H1 (cell line): Measurements from ENCODE around the gene CDH9. TPM values are rescaled to one million over a fixed set of nuclear protein-coding genes. Genes with fewer than 3 reads are reported as not detected.

Experiments
- CTCF ChIA-PET: fragments of 300-600 bp; sonication (Branson Sonifier 250); formaldehyde crosslinking; loops from one replicate; lab custom pipeline; 2021; ENCODE audit not compliant: partially characterized antibody; lab: Charles Lee
- POLR2A ChIA-PET: fragments of 300-600 bp; sonication (Branson Sonifier 250); formaldehyde crosslinking; loops from one replicate; lab custom pipeline; 2021; ENCODE audit warnings: inconsistent platforms; ENCODE audit not compliant: partially characterized antibody; lab: Charles Lee
- DNase-seq, 2 experiments: peaks; one replicate each; pipeline versions ENCODE4 v3.0.0 to v3.0.0-alpha.2; 2010 to 2022; ENCODE audit warnings: low spot score in 2 of 2, low read depth in 1 of 2, mixed read lengths in 1 of 2
- FAIRE-seq: peaks from 2 replicates; lab custom pipeline; 2011; peaks lifted over from hg19 to GRCh38; lab: Jason Lieb, UNC
- H2AFZ ChIP-seq: 2 replicates; pipeline ENCODE4 v1.8.1; 2012; ENCODE audit warnings: low read length, inconsistent platforms
- H2AK5ac ChIP-seq: 2 replicates; pipeline ENCODE4 v1.6.1; 2013; ENCODE audit warnings: low read depth, low read length
- H2BK120ac ChIP-seq: replicated peaks from 2 replicates; pipeline ENCODE3; 2013; ENCODE audit warnings: low read depth, low read length, inconsistent platforms
- H2BK12ac ChIP-seq: 2 replicates; pipeline ENCODE4 v1.6.1; 2013; ENCODE audit warnings: low read depth, low read length
- H2BK15ac ChIP-seq: 2 replicates; pipeline ENCODE4 v1.6.1; 2013; ENCODE audit warnings: low read length
- H2BK20ac ChIP-seq: 2 replicates; pipeline ENCODE4 v1.6.1; 2013; ENCODE audit warnings: low read length
- H2BK5ac ChIP-seq: 2 replicates; pipeline ENCODE4 v1.6.1; 2013; ENCODE audit warnings: low read depth, low read length
- H3K14ac ChIP-seq: 2 replicates; pipeline ENCODE4 v1.6.1; 2013; ENCODE audit warnings: inconsistent platforms; ENCODE audit not compliant: insufficient read length
- H3K18ac ChIP-seq: 2 replicates; pipeline ENCODE4 v1.6.1; 2013; ENCODE audit warnings: low read length; ENCODE audit errors: extremely low read depth
- H3K23ac ChIP-seq: 2 replicates; pipeline ENCODE4 v1.6.1; 2013; ENCODE audit warnings: inconsistent platforms; ENCODE audit not compliant: insufficient read length
- H3K23me2 ChIP-seq: 2 replicates; pipeline ENCODE4 v1.6.1; 2013; ENCODE audit warnings: low read depth, low read length
- H3K27ac ChIP-seq: 2 replicates; pipeline ENCODE4 v1.6.1; 2011; ENCODE audit warnings: low read depth, low read length, inconsistent platforms
- H3K27me3 ChIP-seq, 4 experiments: replicated peaks in 1 of 4; 1 replicate in 1 of 4; 2 replicates in 3 of 4; pipeline versions ENCODE4 v1.6.1 to v1.8.1; 2011 to 2013; ENCODE audit warnings: low read length in 3 of 4, mild to moderate bottlenecking in 3 of 4, inconsistent platforms in 2 of 4, mixed read lengths in 2 of 4, moderate library complexity in 1 of 4; ENCODE audit not compliant: control insufficient read depth in 3 of 4, insufficient read depth in 3 of 4; ENCODE audit errors: extremely low read depth in 1 of 4
- H3K36me3 ChIP-seq, 4 experiments: 2 replicates each; pipeline versions ENCODE4 v1.6.1 to v1.8.1; 2011 to 2013; ENCODE audit warnings: mild to moderate bottlenecking in 4 of 4, low read length in 3 of 4, moderate library complexity in 2 of 4, control low read depth in 1 of 4, inconsistent platforms in 1 of 4; ENCODE audit not compliant: insufficient read depth in 4 of 4, control insufficient read depth in 2 of 4
- H3K4ac ChIP-seq: replicated peaks from 2 replicates; pipeline ENCODE3; 2013; ENCODE audit warnings: low read length, low read depth, mixed read lengths, inconsistent platforms; ENCODE audit not compliant: insufficient read length
- H3K4me1 ChIP-seq, 4 experiments: replicated peaks in 1 of 4; 1 replicate in 1 of 4; 2 replicates in 3 of 4; pipeline versions ENCODE4 v1.6.1 to v1.8.1; 2011 to 2013; ENCODE audit warnings: low read length in 3 of 4, inconsistent platforms in 2 of 4, mixed read lengths in 1 of 4; ENCODE audit not compliant: insufficient read depth in 4 of 4, control insufficient read depth in 3 of 4
- H3K4me2 ChIP-seq, 2 experiments: 2 replicates each; pipeline versions ENCODE4 v1.6.1 to v1.8.1; 2011 to 2013; ENCODE audit warnings: low read depth in 2 of 2, low read length in 2 of 2, control low read depth in 1 of 2, inconsistent platforms in 1 of 2, mild to moderate bottlenecking in 1 of 2; ENCODE audit not compliant: insufficient read depth in 1 of 2
- H3K4me3 ChIP-seq, 4 experiments: fragments of 200-600, 300-600 bp in 1 of 4; sonication (generic), shearing (Covaris generic), sonication (Bioruptor Twin) in 1 of 4; 2 replicates each; pipeline versions ENCODE4 v1.5.1 to v1.8.1; 2011 to 2016; ENCODE audit warnings: low read length in 4 of 4, low read depth in 3 of 4, control low read depth in 2 of 4, inconsistent platforms in 2 of 4, mild to moderate bottlenecking in 2 of 4, mixed read lengths in 1 of 4, moderate library complexity in 1 of 4; ENCODE audit not compliant: insufficient read depth in 2 of 4; ENCODE audit errors: extremely low read depth in 1 of 4
- H3K56ac ChIP-seq: replicated peaks from 2 replicates; pipeline ENCODE3; 2013; ENCODE audit warnings: low read depth, mild to moderate bottlenecking, mixed read lengths, low read length, inconsistent platforms; ENCODE audit not compliant: insufficient read length
- H3K79me1 ChIP-seq: 2 replicates; pipeline ENCODE4 v1.6.1; 2013; ENCODE audit warnings: low read depth, low read length, control low read depth
- H3K79me2 ChIP-seq, 2 experiments: 2 replicates each; pipeline versions ENCODE4 v1.6.1 to v1.8.1; 2012 to 2013; ENCODE audit warnings: low read length in 2 of 2, mild to moderate bottlenecking in 2 of 2, inconsistent platforms in 1 of 2; ENCODE audit not compliant: insufficient read depth in 2 of 2, control insufficient read depth in 1 of 2
- H3K9ac ChIP-seq, 4 experiments: replicated peaks in 1 of 4; 1 replicate in 1 of 4; 2 replicates in 3 of 4; pipeline versions ENCODE4 v1.6.1 to v1.8.1; 2011 to 2013; ENCODE audit warnings: low read depth in 3 of 4, low read length in 3 of 4, control low read depth in 2 of 4, mild to moderate bottlenecking in 2 of 4, moderate library complexity in 2 of 4, inconsistent platforms in 1 of 4; ENCODE audit errors: extremely low read depth in 1 of 4
- H3K9me3 ChIP-seq, 2 experiments: 2 replicates each; pipeline versions ENCODE4 v1.6.1 to v1.8.1; 2012 to 2013; ENCODE audit warnings: mild to moderate bottlenecking in 2 of 2, moderate library complexity in 2 of 2, control low read depth in 1 of 2, inconsistent platforms in 1 of 2, low read depth in 1 of 2, low read length in 1 of 2, mixed read lengths in 1 of 2; ENCODE audit not compliant: insufficient read depth in 2 of 2
- H4K20me1 ChIP-seq, 2 experiments: replicated peaks in 1 of 2; 2 replicates each; pipeline versions ENCODE3 to v1.8.1; 2011 to 2013; ENCODE audit warnings: inconsistent platforms in 2 of 2, low read length in 2 of 2, mild to moderate bottlenecking in 1 of 2; ENCODE audit not compliant: insufficient read depth in 2 of 2, control insufficient read depth in 1 of 2
- H4K5ac ChIP-seq: 2 replicates; pipeline ENCODE4 v1.6.1; 2013; ENCODE audit warnings: low read length, low read depth, mixed read lengths, inconsistent platforms; ENCODE audit not compliant: insufficient read length
- H4K8ac ChIP-seq: 2 replicates; pipeline ENCODE4 v1.8.0; 2013; ENCODE audit warnings: mild to moderate bottlenecking, moderate library complexity, low read length, inconsistent platforms; ENCODE audit not compliant: insufficient read depth; ENCODE audit errors: extremely low read depth
- H4K91ac ChIP-seq: replicated peaks from 2 replicates; pipeline ENCODE3; 2013; ENCODE audit warnings: low read length, mixed read lengths, inconsistent platforms; ENCODE audit not compliant: insufficient read length
- MAX ChIP-seq: IDR thresholded peaks from 2 replicates; pipeline ENCODE4 v1.6.1; 2012; ENCODE audit warnings: inconsistent platforms
- polyA plus RNA-seq, 7 experiments: library from polyadenylated mRNA; depleted of rRNA in 3 of 7; stranded (reverse) in 5 of 7; unstranded in 2 of 7; fragments of >200 nt in 5 of 7; fragments of 200-250 nt in 2 of 7; gene quantifications; 1 replicate in 5 of 7; 2 replicates in 1 of 7; 4 replicates in 1 of 7; pipeline versions ENCODE4 v1.2.1 to v1.2.3, GENCODE V29; 2011 to 2013; ENCODE audit warnings: missing spikeins in 2 of 7, mixed read lengths in 2 of 7
- total RNA-seq: library from RNA; stranded (reverse); fragmentation: NEBNext Ultra II Directional; extraction: Animal tissue kit (Norgen Biotek cat#: 25700); gene quantifications from 2 replicates; pipeline ENCODE4 v1.2.1, GENCODE V29; 2021

CDH9 gene
- total and polyA plus RNA-seq, 2 of the 8 experiments (the other 6 are each of a cell fraction or from before 2014, with no cell fraction given), result 0.54 to 1.0 TPM

DNA sequence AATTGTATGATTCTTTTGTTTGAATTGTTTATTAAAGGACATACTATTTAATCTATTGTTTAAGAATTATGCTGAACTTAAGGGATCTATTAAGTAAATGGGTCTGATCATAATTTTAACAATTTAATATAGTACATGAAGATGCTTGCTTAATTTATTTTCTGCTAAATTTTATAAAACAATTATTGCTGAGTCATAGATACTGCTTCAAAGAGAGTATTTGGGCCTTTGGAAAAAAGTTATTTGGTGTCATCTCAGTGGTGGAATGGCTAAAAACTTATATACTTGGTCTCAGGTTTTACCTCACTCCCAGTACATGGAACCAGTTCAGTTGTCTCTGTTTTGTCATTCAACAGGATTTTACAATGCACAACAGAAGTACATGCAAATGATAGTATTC is 145.3 kb downstream of the CDH9 start:
- Histone ChIP-seq H4K8ac (no peak overlapping the region), H3K23ac (no peak overlapping the region), H2BK15ac (no peak overlapping the region), H2AK5ac (no peak overlapping the region), H3K4me2 (no peak overlapping the region), H2AFZ (no peak overlapping the region), H4K5ac (no peak overlapping the region), H4K91ac (no peak overlapping the region), H3K56ac (no peak overlapping the region), H3K4me3 (no peak overlapping the region), H2BK12ac (no peak overlapping the region), H3K27ac (no peak overlapping the region), H2BK5ac (no peak overlapping the region), H3K23me2 (no peaks in the 10 kb centered on the region), H3K36me3 (no peaks in the 10 kb centered on the region), H3K27me3 (no peaks in the 10 kb centered on the region), H3K79me1 (no peaks in the 10 kb centered on the region), H2BK120ac (no peak overlapping the region), H2BK20ac (no peak overlapping the region), H3K18ac (no peak overlapping the region), H3K9ac (no peak overlapping the region), H4K20me1 (no peaks in the 10 kb centered on the region), H3K14ac (no peak overlapping the region), H3K79me2 (no peaks in the 10 kb centered on the region), H3K9me3 (no peaks in the 10 kb centered on the region), H3K4me1 (no peaks in the 10 kb centered on the region), H3K4ac (no peak overlapping the region)
- ChIA-PET POLR2A (no interaction called here), CTCF (no interaction called here)
- no peak for FAIRE-seq
- no peak for DNase-seq
- TF ChIP-seq MAX, result no peak
